ENCODE results near the gene CUL4B.
"Not testable (repeated sequence)": the region's sequence is repeated elsewhere in the genome, so short reads cannot be mapped to it uniquely, and the experiment has no call there.

The CUL4B gene

GRCh38 chrX:120560842-120561633 lies at the start of gene CUL4B:
Gene CUL4B (minus strand): TSS chrX:120560962. CDS start chrX:120560638, 324 bp downstream.
- peak; percentile 93 for DNase-seq

DNA sequence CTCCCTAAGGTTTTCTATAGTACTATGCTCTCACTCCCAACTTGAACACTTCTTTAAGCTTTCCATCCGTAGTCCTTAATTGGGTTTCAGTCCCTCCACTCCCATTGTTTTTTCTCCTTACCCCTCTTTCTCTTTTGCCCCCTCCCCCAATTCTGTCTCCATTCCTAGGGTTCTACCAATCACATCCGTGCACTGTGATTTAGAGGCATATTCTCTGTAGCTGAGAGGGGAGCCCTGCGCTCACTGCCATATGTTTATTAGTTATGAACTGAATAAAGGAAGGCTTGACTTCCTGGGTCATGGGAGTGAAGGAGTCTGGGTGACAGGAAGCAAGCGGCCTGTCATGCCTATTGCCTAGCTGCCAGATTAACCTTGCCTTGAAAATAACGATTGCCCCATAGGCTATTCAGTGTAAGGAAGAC lies 43.6 kb upstream of the CUL4B start:
- peak; percentile 60 for DNase-seq

GRCh38 chrX:120603707-120604360 lies 43.1 kb upstream of the CUL4B start, which contains the start of gene MCTS1:
Gene MCTS1 (plus strand): TSS chrX:120604101. CDS start chrX:120604237, 136 bp downstream.
- DNase-seq: peak; percentile 92

DNA sequence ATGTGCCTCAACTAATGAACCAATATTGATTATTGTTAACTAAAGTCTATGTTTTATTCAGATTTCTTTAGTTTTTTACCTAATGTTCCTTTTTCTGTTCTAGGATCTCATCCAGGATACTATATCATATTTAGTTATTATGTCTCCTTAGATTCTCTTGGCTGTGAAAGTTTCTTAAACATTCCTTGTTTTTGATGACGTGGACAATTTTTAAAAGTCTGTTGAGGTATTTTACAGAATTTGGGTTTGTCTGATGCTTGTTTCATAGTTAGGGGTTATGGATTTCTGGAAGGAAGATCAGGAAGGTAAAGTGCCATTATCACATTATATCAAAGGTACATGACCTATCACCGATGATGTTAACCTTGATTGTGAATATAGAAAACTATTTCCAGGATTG lies 24.9 kb upstream of the CUL4B start:
- DNase-seq: no peak

DNA sequence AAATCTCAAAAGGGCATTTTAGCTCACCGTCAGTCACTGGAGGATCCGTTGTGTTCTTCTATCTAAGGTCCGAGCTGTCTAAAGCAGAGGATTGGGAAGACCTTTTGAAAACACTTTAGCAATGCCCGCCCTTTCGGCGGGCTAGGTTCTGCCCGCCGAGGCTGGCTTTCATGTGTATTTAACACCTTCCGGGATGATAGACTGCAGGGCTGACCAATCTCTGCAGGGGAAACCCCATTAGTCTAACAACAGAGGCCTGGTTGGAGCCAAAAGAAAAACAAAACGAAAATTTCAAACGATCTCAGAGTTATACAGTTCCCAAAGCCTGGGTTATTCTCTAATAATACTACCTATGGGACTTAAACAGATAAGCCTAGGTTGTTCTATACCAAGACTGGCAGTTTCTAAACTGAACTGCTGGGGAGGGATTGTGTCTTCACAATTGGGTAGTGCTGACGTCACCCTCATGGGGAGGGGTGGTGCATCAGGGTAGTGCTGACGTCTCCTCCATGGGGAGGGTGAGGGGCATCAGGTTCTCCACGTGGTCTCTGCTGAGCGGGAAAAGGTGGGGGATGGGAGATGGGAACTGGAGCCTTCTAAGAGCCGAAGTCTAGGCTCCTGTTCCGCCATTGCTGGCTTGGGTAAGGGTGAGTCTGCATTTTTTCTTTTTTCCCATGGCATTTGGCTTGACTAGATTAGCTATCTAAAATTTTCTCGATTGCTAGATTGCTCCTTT lies 14.8 kb upstream of the CUL4B start:
- DNase-seq: no peak

DNA sequence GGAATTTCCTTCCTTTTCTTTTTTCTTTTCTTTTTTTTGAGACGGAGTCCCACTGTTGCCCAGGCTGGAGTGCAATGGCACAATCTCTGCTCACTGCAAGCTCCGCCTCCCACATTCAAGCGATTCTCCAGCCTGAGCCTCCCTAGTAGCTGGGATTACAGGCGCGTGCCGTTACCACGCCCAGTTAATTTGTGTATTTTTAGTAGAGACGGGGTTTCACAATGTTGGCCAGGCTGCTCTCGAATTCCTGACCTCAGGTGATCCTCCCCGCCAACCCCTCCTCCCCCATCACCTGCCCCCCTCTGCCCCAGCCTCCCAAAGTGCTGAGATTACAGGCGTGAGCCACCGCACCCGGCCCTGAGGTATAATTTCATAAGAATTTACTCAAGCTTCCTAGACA lies 13.0 kb upstream of the CUL4B start:
- not testable (repeated sequence) for DNase-seq

- DNase-seq: no peak
Measured at GRCh38 chrX:120570011-120570600, 9.3 kb upstream of the CUL4B start.

- no peak for DNase-seq
Measured at GRCh38 chrX:120568609-120569008, 7.8 kb upstream of the CUL4B start.

DNA sequence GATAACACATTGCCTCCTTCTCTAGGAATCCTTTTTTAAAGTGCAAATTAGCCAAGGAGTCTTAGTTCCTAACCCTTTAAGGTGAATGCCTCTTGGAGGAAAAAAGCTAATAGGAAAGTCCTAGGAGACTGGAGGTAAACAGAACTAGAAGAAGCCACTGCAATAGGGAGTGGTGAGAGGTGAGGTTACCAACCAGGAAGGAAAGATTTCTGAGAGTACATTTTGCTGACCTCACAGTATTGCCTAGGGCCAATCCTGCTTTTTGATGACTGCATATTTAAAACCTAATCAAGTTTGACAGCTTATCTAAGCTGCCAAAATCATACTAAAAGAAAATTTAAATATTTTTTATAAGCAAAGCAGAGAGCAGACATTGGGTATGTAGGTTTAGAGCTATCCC lies 7.3 kb upstream of the CUL4B start:
- DNase-seq: no peak

DNA sequence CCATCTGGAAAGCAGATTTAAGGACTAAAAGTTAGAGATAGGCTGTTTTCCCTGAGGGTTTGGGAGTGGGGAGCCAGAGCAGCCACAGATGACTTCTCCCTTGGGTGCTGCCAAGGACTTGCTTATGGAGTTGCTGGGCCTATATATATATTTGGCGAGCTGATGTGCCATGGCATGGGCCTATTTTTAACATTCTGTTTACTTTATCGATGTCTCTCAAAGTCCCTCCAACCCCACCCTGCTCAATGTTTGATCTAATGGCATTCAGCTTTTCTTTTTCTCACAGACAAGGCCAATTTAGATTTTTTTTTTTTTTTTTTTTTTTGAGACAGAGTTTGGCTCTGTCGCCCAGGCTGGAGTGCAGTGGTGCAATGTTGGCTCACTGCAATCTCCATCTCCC lies 6.1 kb upstream of the CUL4B start:
- DNase-seq: no peak

DNA sequence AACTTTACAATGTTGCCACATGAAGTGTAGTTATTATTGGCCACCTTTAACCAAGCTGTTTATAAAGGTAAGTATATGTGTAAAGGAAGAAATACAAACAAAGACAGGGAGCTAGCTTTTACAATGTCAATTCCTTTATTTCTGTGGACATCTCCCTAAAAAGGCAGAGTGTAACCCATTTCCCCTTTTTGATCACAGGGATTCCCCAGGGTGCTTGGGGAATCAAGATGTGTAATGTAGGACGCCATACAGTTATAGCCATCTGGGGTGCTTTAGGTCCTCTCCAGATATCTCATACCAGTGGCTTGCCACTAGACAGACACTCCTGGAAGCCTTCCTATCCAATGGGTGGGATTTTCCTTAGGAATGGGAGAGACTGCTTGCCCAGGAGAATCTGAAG lies 4.2 kb upstream of the CUL4B start:
- no peak for DNase-seq

GRCh38 chrX:120562569-120562926 lies 1.8 kb upstream of the CUL4B start:
- no peak for DNase-seq

DNA sequence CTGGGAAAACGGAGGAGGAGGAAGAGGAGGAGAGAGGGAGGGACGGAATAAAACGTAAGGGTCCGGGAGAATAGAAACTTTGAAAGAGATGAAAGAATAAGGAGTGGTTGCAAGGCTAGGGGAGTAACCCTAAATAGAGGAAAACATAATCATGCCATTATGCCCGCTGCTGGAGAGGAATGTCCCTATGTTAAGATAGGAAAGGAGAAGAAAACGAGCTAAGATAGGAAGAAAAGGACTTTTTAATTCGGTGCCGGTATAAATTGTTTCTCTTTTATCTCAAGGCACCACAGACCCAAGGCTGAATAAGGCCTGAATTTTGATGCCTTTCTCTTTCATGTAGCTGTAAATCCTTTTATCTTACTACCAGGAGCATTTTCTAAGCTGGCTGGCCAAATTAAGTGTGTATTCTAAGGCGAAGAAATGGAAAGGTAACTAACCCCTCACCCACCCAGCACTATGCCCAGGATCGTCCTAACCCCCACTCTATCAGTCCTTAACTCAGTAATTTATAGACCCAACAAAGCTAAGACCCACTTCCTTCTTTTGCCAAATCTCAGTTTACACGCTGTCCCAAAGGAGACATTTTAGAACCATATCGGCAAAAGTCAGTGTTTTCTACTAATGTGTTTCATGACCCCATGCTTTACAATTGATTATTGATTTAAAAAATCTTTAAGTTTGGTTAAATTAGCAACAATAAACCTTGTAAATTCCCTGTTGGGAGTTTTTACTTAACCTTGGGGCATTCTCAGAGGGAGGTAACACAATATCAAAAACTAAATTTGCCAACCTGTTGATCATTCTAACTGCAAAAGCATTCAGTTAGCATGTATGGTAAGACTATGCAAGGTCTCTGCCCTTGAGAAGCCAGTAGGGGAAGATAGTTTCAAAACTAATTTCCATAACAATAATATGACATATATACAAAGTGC lies 1.1 kb upstream of the CUL4B start:
- no peak for DNase-seq

DNA sequence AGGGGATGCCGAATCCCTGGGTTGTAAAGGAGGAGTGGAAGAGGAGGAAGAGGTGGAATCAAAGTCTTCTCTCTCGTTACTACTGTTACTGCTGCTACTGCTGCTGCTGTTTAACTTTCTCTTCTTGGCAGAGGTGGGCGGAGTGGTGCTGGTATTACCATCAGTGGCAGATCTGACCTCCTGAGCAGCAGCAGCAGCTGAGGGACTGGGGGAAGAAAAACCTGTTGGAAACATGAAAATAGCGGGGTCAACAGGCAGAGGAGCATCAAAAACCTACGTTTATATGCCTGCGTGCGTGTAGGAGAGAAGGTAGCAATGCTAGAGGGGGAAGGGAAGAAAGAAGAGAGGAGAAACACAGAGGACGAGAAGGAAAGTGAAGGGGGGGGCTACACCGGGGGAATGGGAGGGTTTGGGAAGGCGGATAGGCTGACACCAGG lies 339 bp downstream of the CUL4B start:
- DNase-seq: peak; percentile 45

DNA sequence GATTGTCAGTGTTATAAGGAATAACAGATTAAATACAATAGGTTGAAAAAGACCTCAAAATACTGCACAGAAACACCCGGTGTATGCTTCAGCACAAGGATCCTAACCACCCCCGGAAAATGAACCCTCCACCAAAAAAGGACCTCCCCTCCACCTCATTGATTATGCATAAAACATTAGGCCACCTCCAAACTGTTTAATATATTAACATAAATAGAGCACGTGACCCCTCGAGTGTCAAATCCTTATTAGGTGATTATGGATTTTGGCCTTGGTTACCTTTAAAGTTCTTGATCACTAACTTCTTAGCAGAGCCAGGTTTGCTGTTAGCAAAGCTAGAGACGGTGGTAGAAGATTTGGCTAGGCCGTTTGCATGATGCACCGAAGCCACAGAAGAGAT lies 958 bp downstream of the CUL4B start:
- DNase-seq: peak; percentile 38

DNA sequence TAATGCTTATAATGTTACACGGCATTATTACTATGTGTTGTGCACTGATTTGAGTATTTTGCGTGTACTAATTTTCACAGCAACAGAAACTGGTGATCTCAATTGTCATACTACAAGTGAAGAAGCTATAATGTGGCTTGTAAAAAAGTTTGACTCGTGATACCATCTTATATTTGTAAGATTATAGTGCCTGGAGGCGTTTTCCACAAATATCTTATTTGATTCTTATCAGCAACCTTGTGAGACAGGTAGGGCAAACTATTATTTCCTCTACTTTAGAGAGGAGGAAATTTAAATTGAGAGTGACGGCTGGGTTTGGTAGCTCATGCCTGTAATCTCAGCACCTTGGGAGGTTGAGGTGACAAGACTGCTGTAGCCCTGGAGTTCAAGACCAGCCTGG lies 4.5 kb downstream of the CUL4B start:
- DNase-seq: no peak

GRCh38 chrX:120549483-120550452 lies 11.0 kb downstream of the CUL4B start:
- DNase-seq: no peak

DNA sequence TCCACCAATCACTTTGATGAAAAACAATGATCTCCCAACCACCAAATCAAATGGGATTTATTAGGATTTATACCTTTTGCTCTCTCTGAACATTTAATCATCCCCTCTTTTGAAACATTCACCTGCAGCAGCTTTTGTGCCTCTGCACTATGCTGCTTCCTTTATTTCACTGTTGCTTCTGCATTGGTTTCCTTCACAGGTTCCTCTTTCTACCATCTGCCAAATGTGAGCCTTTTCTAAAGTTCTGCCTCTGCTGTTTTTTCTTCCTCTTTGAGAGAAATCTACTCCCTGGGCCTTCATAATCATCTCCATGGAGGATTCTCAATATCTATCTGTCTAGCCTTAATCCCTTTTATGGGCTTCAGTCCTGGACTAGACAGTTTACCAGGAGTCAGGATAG lies 24.7 kb downstream of the CUL4B start:
- DNase-seq: no peak

- DNase-seq: no peak
Measured at GRCh38 chrX:120534413-120535205, 26.2 kb downstream of the CUL4B start.

DNA sequence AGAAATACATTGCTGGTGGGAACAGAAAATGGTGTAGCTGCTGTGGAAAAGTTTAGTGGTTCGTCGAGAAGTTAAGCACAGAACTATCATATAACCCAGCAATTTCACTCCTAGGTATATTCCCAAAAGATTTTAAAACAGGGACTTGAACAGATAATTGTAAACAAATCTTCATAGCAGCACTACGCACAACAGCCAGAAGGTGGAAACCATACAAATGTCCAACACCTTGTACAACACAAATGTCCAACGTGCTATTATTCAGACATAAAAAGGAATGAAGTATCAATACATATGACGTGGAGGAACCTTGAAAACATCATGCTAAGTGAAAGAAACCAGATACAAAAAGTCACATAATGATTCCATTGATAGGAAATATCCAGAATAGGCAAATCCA lies 37.9 kb downstream of the CUL4B start:
- no peak for DNase-seq
